ENCODE measurements around the gene CORO2B. TPM values are rescaled to one million over a fixed set of nuclear protein-coding genes. Genes with fewer than 3 reads are reported as not detected.

The CORO2B gene
- total and polyA plus RNA-seq, 4 donors = 2.4 to 12.5 (median 4.3) TPM

DNA sequence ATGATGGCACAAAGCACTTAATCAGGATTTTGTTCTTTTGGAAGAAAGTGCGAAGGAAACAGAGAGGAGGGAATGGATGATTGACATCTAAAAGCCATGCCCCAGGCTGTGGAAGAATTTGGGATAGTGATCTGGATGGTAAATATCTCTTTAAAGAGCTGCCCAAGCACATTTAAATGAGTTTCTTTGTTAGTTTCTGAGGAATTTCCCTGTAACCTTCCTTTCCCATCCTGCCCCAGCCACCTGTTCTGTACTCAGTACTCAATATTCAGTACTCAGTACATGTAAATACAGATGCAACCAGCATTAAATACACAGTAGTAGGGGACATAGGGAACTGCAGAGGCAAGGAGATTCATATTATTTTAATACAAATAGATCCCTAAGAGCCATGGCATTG lies 7.8 kb upstream of the CORO2B start:
- ATAC-seq (ENCODE audit: insufficient read depth, low FRiP score) (no peak), DNase-seq (no peak)
- Histone ChIP-seq H3K9me3 (ENCODE audit: control insufficient read depth in 4 of 4, insufficient read depth in 3 of 4, low read length in 3 of 4) (no peaks in the 10 kb centered on the region), H3K9ac (ENCODE audit: insufficient read depth in 1 of 2, low read length in 2 of 2) (no peak overlapping the region), H3K36me3 (ENCODE audit: control insufficient read depth in 4 of 4, insufficient read depth in 4 of 4, low read length in 4 of 4) (no peaks in the 10 kb centered on the region), H3K27me3 (ENCODE audit: control insufficient read depth in 3 of 3, insufficient read depth in 3 of 3, low read length in 2 of 3) (peaks cover 0 to 11% (median 0%) of the 10 kb centered on the region in 3 donors), H3K27ac (ENCODE audit: low read depth in 1 of 2, low read length in 1 of 2) (no peak overlapping the region), H3K4me3 (no peak overlapping the region), H3K4me1 (ENCODE audit: control insufficient read depth in 5 of 5, insufficient read depth in 5 of 5, low read length in 5 of 5) (peaks cover 0 to under 1% (median 0%) of the 10 kb centered on the region in 5 donors)
- WGBS, 2 donors = 90 to 93% methylated on average over 1 of the region's 1 CpG
- TF ChIP-seq, protein P1, sequence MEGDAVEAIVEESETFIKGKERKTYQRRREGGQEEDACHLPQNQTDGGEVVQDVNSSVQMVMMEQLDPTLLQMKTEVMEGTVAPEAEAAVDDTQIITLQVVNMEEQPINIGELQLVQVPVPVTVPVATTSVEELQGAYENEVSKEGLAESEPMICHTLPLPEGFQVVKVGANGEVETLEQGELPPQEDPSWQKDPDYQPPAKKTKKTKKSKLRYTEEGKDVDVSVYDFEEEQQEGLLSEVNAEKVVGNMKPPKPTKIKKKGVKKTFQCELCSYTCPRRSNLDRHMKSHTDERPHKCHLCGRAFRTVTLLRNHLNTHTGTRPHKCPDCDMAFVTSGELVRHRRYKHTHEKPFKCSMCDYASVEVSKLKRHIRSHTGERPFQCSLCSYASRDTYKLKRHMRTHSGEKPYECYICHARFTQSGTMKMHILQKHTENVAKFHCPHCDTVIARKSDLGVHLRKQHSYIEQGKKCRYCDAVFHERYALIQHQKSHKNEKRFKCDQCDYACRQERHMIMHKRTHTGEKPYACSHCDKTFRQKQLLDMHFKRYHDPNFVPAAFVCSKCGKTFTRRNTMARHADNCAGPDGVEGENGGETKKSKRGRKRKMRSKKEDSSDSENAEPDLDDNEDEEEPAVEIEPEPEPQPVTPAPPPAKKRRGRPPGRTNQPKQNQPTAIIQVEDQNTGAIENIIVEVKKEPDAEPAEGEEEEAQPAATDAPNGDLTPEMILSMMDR (IDR thresholded peaks at IDR 0.05; ENCODE audit: control extremely low read depth, extremely low read depth) = no peak

DNA sequence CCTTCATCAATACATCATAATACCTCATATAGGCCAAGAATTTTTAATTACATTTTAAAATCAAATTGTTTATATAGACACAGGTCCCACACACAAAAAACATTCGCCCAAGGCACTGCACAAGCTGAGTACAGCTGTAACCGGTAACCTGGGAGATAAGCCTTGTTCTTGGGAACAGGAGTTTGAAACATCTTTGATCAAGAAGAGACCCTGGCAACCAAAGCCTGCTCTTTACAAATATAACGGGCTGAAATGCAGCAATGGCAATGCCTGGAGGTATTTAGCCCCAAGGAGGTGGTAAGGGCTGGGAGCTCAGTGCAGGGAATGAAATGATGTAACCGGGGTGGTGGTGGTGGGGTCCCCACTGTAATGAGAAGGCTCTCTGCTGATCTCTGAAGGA lies 7.2 kb upstream of the CORO2B start:
- H3K27me3 ChIP-seq (ENCODE audit: control insufficient read depth in 3 of 3, insufficient read depth in 3 of 3, low read length in 2 of 3) = peaks cover 0 to 15% (median 0%) of the 10 kb centered on the region in 3 donors
- H3K36me3 ChIP-seq (ENCODE audit: control insufficient read depth in 4 of 4, insufficient read depth in 4 of 4, low read length in 4 of 4) = no peaks in the 10 kb centered on the region
- DNase-seq = no peak
- peaks cover 0 to 7% (median 0%) of the 10 kb centered on the region in 5 donors for H3K4me1 ChIP-seq (ENCODE audit: control insufficient read depth in 5 of 5, insufficient read depth in 5 of 5, low read length in 5 of 5)
- no peaks in the 10 kb centered on the region for H3K9me3 ChIP-seq (ENCODE audit: control insufficient read depth in 4 of 4, insufficient read depth in 3 of 4, low read length in 3 of 4)
- no peak overlapping the region for H3K27ac ChIP-seq (ENCODE audit: low read depth in 1 of 2, low read length in 1 of 2)
- TF ChIP-seq, protein P1 (IDR thresholded peaks at IDR 0.05; ENCODE audit: control extremely low read depth, extremely low read depth) = no peak
- WGBS, 2 donors = 88 to 89% methylated on average over 4 of the region's 4 CpGs
- H3K4me3 ChIP-seq = no peak overlapping the region
- ATAC-seq (ENCODE audit: insufficient read depth, low FRiP score) = no peak
- no peak overlapping the region for H3K9ac ChIP-seq (ENCODE audit: insufficient read depth in 1 of 2, low read length in 2 of 2)

DNA sequence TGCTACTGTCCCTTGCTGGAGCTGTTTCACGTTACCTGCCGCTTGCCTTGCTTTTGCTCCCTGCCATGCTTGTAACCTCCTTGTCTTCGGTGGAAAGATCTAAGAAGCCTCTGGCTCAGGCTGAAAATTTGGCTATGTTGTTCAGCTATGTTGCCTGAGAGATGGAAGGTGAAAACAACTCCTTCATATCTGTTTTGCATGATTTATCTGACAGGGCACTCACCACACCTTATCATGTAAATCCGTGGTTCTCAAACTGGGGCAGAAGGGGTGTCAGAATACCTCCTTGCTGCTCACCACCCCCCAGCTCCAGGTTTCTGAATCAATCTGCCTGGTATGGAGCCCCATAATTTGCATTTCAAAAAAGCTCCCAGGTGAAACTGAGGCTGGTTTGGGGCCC lies 6.5 kb upstream of the CORO2B start:
- Histone ChIP-seq H3K4me1 (ENCODE audit: control insufficient read depth in 5 of 5, insufficient read depth in 5 of 5, low read length in 5 of 5) (peaks cover 0 to 7% (median 0%) of the 10 kb centered on the region in 5 donors), H3K9me3 (ENCODE audit: control insufficient read depth in 4 of 4, insufficient read depth in 3 of 4, low read length in 3 of 4) (no peaks in the 10 kb centered on the region), H3K36me3 (ENCODE audit: control insufficient read depth in 4 of 4, insufficient read depth in 4 of 4, low read length in 4 of 4) (no peaks in the 10 kb centered on the region), H3K27me3 (ENCODE audit: control insufficient read depth in 3 of 3, insufficient read depth in 3 of 3, low read length in 2 of 3) (peaks cover 0 to 20% (median 0%) of the 10 kb centered on the region in 3 donors), H3K27ac (ENCODE audit: low read depth in 1 of 2, low read length in 1 of 2) (no peak overlapping the region), H3K4me3 (no peak overlapping the region), H3K9ac (ENCODE audit: insufficient read depth in 1 of 2, low read length in 2 of 2) (no peak overlapping the region)
- TF ChIP-seq, protein P1 (IDR thresholded peaks at IDR 0.05; ENCODE audit: control extremely low read depth, extremely low read depth) = no peak
- no peak for ATAC-seq (ENCODE audit: insufficient read depth, low FRiP score)
- DNase-seq = no peak
- 89 to 93% methylated on average over 4 of the region's 4 CpGs for WGBS, 2 donors

DNA sequence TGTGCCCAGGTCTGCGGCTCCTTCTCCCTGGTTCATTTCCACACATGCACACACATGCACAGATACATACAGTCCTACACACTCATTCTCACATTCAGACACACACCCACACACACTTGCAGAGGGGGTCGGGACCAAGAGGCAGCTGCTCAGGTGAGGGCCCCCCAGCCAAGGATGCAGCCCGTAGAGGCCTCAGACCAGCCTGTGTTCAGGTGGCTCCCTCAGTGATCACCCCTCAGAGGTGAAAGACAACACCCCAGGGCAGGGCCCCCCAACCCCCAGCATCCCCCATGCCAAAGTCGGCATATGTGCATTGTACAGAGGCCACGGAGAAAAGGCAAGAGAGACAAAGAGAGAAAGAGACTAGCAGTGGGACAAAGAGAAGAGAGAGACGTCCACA lies 5.9 kb upstream of the CORO2B start:
- H3K9ac ChIP-seq (ENCODE audit: insufficient read depth in 1 of 2, low read length in 2 of 2) = no peak overlapping the region
- H3K36me3 ChIP-seq (ENCODE audit: control insufficient read depth in 4 of 4, insufficient read depth in 4 of 4, low read length in 4 of 4) = no peaks in the 10 kb centered on the region
- H3K9me3 ChIP-seq (ENCODE audit: control insufficient read depth in 4 of 4, insufficient read depth in 3 of 4, low read length in 3 of 4) = no peaks in the 10 kb centered on the region
- no peak overlapping the region for H3K27ac ChIP-seq (ENCODE audit: low read depth in 1 of 2, low read length in 1 of 2)
- ATAC-seq (ENCODE audit: insufficient read depth, low FRiP score) (no peak), DNase-seq (no peak)
- peaks cover 0 to 24% (median 0%) of the 10 kb centered on the region in 3 donors for H3K27me3 ChIP-seq (ENCODE audit: control insufficient read depth in 3 of 3, insufficient read depth in 3 of 3, low read length in 2 of 3)
- peaks cover 0 to 12% (median 2%) of the 10 kb centered on the region in 5 donors for H3K4me1 ChIP-seq (ENCODE audit: control insufficient read depth in 5 of 5, insufficient read depth in 5 of 5, low read length in 5 of 5)
- WGBS, 2 donors = 79 to 83% methylated on average over 6 of the region's 6 CpGs
- TF ChIP-seq, protein P1 (IDR thresholded peaks at IDR 0.05; ENCODE audit: control extremely low read depth, extremely low read depth) = no peak
- H3K4me3 ChIP-seq = no peak overlapping the region
